Fibroblast of peridontal ligament (primary cell): ENCODE results near the gene INHA.

Experiments
- DNase-seq: peaks from one replicate; pipeline ENCODE4 v3.0.0-alpha.2; 2010; ENCODE audit errors: extremely low read depth

Gene INHA

DNA sequence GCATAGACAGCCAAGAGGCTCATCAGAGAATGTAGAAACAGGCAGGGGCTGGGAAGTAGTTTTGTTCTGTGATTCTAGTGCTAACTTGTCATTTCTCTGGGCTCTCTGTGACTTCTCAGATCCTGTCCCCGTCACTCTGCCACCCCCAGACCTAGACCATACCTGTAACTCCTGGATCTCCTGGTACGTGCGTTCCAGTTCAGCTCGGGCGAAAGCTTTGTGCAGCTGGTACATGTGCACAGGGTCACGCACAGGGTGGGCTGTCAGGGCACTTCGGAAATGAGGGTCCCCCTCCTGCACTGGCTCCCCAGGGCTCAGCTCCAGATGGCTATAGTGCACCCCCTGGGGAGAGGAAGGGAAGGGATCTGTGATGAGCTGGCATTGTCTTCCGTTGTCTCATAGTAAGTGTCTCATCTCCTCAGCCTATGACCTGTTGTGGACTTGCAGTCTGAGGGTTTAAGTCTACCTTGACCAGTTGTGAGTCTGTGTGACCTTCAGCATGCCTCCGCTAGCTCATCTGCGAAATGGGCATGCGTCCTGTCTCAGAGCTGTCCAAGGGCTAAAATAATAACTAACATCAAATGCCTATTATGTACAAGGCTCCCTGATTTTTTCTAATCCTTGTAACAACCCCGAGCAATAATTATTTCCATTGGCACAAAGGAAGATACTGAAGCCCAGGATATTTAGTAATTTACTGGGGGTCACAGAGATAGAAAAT is 31.2 kb upstream of the INHA start:
- no peak for DNase-seq

DNA sequence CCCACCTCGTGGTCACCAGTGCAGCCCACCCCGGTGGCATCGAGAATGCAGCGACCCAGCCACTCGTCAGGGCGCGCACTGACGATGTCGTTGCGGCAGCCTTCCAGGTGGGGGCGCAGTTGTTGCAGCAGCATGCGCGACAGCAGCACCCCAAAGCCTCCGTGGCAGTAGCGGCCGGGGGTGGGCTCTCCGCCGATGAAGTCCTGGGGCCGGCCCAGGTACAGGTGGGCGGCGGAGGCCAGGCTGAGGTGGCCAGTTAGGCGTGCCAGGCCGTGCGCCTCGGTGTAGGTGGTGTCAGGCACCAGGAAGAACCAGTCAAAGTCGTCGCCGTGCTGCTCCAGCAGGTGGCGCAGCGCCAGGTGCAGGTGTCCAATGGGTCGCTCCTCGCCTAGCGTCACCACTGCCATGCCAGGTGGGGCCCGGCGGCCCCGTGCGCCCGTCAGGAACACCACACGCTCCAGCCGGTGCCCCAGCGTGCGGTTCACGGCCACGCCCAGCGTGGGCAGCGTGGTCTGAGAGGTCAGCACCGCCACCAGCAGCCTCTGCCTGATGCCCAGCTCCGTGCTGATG is 30.4 kb upstream of the INHA start:
- DNase-seq = peak; percentile 40

- peak; percentile 14 for DNase-seq
These were observed 29.0 kb upstream of the INHA start for GRCh38 chr2:219542931-219543595.

- DNase-seq = peak; percentile 97
These were observed 28.3 kb upstream of the INHA start, which contains the start of the genes CHPF and TMEM198 for GRCh38 chr2:219543596-219544358. Gene CHPF, minus strand, starts transcription at chr2:219543809. Its CDS starts 271 bp downstream, at chr2:219543538. Gene TMEM198, plus strand, starts transcription at chr2:219544028. Its CDS starts 700 bp downstream, at chr2:219544728.

- no peak for DNase-seq
These were observed 27.5 kb upstream of the INHA start for GRCh38 chr2:219544567-219544966.

GRCh38 chr2:219545295-219545942 is 26.7 kb upstream of the INHA start:
- DNase-seq = no peak

GRCh38 chr2:219545943-219546352 is 26.2 kb upstream of the INHA start:
- DNase-seq = no peak

- no peak for DNase-seq
These were observed 24.5 kb upstream of the INHA start for GRCh38 chr2:219547621-219548020.

DNA sequence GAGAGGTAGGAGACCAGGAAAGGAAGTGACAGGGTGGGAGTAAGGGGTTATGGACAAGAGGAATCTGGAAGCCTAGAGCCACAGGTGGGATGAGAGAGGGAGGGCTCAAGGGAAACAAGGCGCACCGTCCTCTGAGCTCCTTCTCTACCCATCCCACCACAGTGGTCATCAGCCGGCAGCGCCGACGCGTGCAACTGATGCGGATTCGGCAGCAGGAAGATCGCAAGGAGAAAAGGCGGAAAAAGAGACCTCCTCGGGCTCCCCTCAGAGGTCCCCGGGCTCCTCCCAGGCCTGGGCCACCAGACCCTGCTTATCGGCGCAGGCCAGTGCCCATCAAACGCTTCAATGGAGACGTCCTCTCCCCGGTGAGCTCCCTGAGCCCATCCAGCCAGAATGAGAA is 23.1 kb upstream of the INHA start:
- no peak for DNase-seq

- DNase-seq = no peak
These were observed 22.5 kb upstream of the INHA start for GRCh38 chr2:219549619-219550018.

DNA sequence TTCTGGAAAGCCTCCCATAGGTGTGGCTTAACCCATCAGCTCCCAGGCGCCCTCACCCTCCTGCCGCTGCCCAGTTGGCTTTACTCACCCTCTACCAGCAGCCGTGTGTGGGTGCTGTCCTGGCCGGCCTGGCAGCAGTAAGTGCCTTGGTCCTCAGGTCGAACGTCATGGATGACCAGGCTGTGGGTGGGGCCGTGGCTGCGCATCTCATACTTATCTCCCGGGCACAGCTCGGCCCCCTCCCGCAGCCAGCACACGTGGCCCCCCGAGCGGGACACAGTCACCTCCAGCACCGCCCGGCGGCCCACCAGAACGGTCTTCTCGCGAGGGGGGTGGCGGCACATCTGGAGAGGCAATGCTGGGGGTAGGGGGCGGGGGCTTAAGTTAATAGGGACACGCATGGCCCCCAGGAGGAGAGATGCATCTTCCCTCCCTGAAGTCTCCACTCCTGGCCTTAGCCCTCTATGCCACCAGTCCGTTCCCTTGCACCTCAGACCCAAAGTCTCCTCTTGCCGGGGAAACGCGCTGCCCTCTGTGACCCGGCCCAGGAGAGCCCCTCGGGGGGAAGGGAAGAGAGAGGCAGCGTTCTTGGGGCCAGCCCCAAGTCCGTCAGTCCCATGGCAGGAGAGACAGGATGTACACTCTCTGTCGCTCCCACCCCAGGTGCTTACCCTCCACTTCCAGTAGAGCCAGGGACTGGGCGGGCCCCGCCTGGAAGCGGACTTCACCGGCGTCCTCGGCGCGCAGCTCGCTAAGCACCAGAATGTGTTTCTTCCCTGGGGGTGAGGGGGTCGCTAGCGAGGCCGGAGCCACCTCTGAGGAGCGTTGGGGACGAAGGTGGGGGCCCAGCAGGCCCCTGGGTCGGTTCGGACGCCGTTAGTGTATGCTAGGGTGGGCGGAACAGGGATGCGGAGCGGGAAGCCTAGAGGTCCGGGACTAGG is 20.4 kb upstream of the INHA start:
- peak; percentile 37 for DNase-seq

GRCh38 chr2:219552382-219553167 is 19.5 kb upstream of the INHA start:
- peak; percentile 61 for DNase-seq

GRCh38 chr2:219553168-219553417 is 19.0 kb upstream of the INHA start:
- DNase-seq = no peak

- no peak for DNase-seq
These were observed 18.6 kb upstream of the INHA start for GRCh38 chr2:219553463-219553963.

DNA sequence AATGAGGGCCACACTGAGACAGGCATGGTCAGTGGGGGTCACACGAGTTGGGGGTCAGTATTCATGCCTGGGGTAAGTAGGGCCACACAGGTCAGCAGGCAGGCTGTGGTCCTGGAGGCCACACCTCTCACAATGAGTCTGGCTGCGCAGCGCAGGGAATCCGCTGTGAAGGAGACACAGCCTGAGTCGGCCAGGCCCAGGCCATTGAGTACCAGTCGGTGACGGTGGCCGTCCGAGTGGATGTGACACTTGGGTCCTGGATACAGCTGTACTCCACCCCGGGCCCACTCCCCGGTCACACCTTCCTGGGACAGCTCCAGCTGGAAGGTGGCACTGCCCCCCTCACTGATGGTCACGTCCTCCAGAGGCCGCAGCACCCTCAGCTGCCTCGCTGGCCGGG is 17.8 kb upstream of the INHA start:
- DNase-seq = no peak

DNA sequence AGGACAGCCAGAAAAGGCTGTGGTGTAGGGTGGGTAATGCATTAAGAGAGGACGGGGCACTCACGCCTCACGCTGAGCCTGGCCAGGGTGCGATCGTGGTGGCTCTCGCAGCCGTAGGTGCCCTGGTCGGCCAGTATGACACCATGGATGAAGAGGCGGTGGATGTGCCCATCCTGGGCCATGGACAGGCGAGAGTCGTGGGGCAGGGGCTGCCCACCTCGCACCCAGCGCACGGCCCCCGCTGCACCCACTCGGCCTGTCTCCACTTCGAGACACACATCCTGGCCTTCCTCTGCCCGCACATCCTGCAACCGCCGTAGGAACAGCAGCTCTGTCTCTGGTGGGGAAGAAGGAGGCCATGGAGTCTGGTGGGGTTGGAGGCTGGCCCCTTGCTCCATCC is 16.2 kb upstream of the INHA start:
- no peak for DNase-seq

DNA sequence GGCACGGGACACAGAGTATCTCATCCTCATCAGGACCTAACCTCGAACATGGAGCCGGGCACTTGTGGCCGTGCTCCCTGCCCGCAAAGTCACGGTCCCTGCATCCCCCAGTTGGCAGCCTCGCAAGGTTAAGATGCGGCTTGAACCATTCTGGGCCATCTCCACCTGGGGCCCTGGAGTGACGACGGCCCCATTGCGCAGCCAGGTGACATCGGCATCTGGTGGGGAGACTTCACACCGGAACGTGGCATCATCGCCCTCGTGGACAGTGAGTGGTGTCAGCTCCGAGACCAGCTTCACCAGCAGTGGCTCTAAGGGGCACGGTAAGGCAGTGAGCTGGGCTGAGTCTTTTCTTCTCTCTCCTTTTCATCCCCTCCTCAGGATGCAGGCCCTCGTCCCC is 15.7 kb upstream of the INHA start:
- DNase-seq = no peak

- DNase-seq = no peak
These were observed 14.8 kb upstream of the INHA start for GRCh38 chr2:219557320-219557719.

- no peak for DNase-seq
These were observed 14.0 kb upstream of the INHA start for GRCh38 chr2:219557791-219558785.
